Measurements from ENCODE around the gene DPP6. TPM values are rescaled to one million over a fixed set of nuclear protein-coding genes. Genes with fewer than 3 reads are reported as not detected.

Gene DPP6
- total and polyA plus RNA-seq, 2 experiments from 2014 or later, result not detected

GRCh38 chr7:154450451-154450850 lies 398.3 kb downstream of the DPP6 start:
- no peaks in the 10 kb centered on the region for H4K20me1 ChIP-seq (replicated peaks; ENCODE audit: insufficient read depth)
- TF ChIP-seq STAT1 (IDR thresholded peaks at IDR 0.05; ENCODE audit: unreplicated experiment), result no peak
- TF ChIP-seq ETS1 (IDR thresholded peaks at IDR 0.05), result no peak
- no peak for TF ChIP-seq EZH2phosphoT487 (IDR thresholded peaks at IDR 0.05; ENCODE audit: unreplicated experiment)
- no peak for TF ChIP-seq EZH2 (IDR thresholded peaks at IDR 0.05; ENCODE audit: low read depth, unreplicated experiment)
- no peak for TF ChIP-seq NANOG (IDR thresholded peaks at IDR 0.05; ENCODE audit: borderline replicate concordance)
- TF ChIP-seq CREB1 (CRISPR knock-in tag; IDR thresholded peaks at IDR 0.05; ENCODE audit: low read depth), result no peak
- no peak for TF ChIP-seq ZNF331 (CRISPR knock-in tag; IDR thresholded peaks at IDR 0.05; ENCODE audit: low read depth)
- TF ChIP-seq POLR2AphosphoS5 (IDR thresholded peaks at IDR 0.05; ENCODE audit: low read depth), result no peak
- TF ChIP-seq JUNB (IDR thresholded peaks at IDR 0.05; ENCODE audit: unreplicated experiment), result no peak
- TF ChIP-seq ZNF462 (CRISPR knock-in tag; IDR thresholded peaks at IDR 0.05), result no peak
- TF ChIP-seq REST (IDR thresholded peaks at IDR 0.05; ENCODE audit: unreplicated experiment), result no peak
- TF ChIP-seq CTCF (conservative IDR thresholded peaks at IDR 0.05; ENCODE audit: low read depth in 2 of 2), result no peak
- TF ChIP-seq ZNF114 (CRISPR knock-in tag; IDR thresholded peaks at IDR 0.05), result no peak
- H3K4me3 Mint-ChIP-seq, result no peak overlapping the region
- peaks cover 3% of the 10 kb centered on the region; the same call in 1 of the 2 replicates for H3K36me3 ChIP-seq (ENCODE audit: insufficient read depth)
- no peaks in the 10 kb centered on the region for H3F3A ChIP-seq (replicated peaks; ENCODE audit: low read depth)
- no peaks in the 10 kb centered on the region for H3K79me2 ChIP-seq (replicated peaks; ENCODE audit: insufficient read depth)
- H3K27ac ChIP-seq (ENCODE audit: low read depth), result no peak overlapping the region
- no peak overlapping the region for H2AFZ ChIP-seq
- H3K36me3 Mint-ChIP-seq (ENCODE audit: low read depth), result no peaks in the 10 kb centered on the region
- no peaks in the 10 kb centered on the region; the same call in 2 of the 3 replicates for H3K4me1 Mint-ChIP-seq
- H3K9me3 Mint-ChIP-seq, result peaks cover 7% of the 10 kb centered on the region; the same call in 2 of the 3 replicates
- ATAC-seq (no peak), DNase-seq (ENCODE audit: low spot score) (no peak)
- H3K27ac Mint-ChIP-seq, result no peak overlapping the region
- no peak overlapping the region for H3K4me2 ChIP-seq
- no peaks in the 10 kb centered on the region for H3K4me1 ChIP-seq (ENCODE audit: insufficient read depth)
- H3K4me3 ChIP-seq, result no peak overlapping the region
- no peaks in the 10 kb centered on the region for H3K9me2 ChIP-seq (ENCODE audit: insufficient read depth)
- peaks cover 6% of the 10 kb centered on the region for H3K27me3 Mint-ChIP-seq (ENCODE audit: insufficient read depth, low read depth, poor library complexity)
- H3K27me3 ChIP-seq (ENCODE audit: insufficient read depth), result no peaks in the 10 kb centered on the region
